HL-60 (cell line): Measurements from ENCODE around the gene ZFP36.

Source experiments
- DNase-seq, 2 experiments: peaks; one replicate each; pipeline ENCODE4 v3.0.0-alpha.2; 2010 to 2020; ENCODE audit warnings: low read depth in 1 of 2, low spot score in 1 of 2
- H3K27ac ChIP-seq: fragments of 250-450 bp; sonication (Bioruptor Pico); replicated peaks from 2 replicates; pipeline ENCODE4 v1.5.1; 2020; ENCODE audit warnings: mild to moderate bottlenecking, moderate library complexity
- H3K27me3 ChIP-seq: fragments of 250-450 bp; sonication (Bioruptor Pico); 2 replicates; pipeline ENCODE4 v1.5.1; 2021; ENCODE audit warnings: mild to moderate bottlenecking, moderate library complexity; ENCODE audit not compliant: insufficient read depth, poor library complexity, severe bottlenecking
- H3K4me3 ChIP-seq: replicated peaks from 2 replicates; pipeline ENCODE4 v1.5.1; 2011; ENCODE audit warnings: mild to moderate bottlenecking, control low read depth, low read length; ENCODE audit not compliant: insufficient read depth
- GABPA ChIP-seq: IDR thresholded peaks from 2 replicates; pipeline ENCODE4 v1.6.1; 2012; ENCODE audit warnings: low read depth
- POLR2AphosphoS5 ChIP-seq: IDR thresholded peaks from 2 replicates; pipeline ENCODE4 v1.6.1; 2012; ENCODE audit warnings: low read depth
- SPI1 ChIP-seq: IDR thresholded peaks from 2 replicates; pipeline ENCODE4 v1.6.1; 2012; ENCODE audit warnings: low read depth, mild to moderate bottlenecking, borderline replicate concordance
- TF ChIP-seq, protein P1 (sequence below): IDR thresholded peaks from 2 replicates; pipeline ENCODE4 v1.6.1; 2012; ENCODE audit warnings: low read depth; ENCODE audit not compliant: insufficient replicate concordance
- TF ChIP-seq, protein P2 (sequence below): IDR thresholded peaks from one replicate; pipeline ENCODE4 v1.5.1; 2011; ENCODE audit warnings: low read length, control low read depth, inconsistent platforms; ENCODE audit not compliant: insufficient read depth

Gene ZFP36

DNA sequence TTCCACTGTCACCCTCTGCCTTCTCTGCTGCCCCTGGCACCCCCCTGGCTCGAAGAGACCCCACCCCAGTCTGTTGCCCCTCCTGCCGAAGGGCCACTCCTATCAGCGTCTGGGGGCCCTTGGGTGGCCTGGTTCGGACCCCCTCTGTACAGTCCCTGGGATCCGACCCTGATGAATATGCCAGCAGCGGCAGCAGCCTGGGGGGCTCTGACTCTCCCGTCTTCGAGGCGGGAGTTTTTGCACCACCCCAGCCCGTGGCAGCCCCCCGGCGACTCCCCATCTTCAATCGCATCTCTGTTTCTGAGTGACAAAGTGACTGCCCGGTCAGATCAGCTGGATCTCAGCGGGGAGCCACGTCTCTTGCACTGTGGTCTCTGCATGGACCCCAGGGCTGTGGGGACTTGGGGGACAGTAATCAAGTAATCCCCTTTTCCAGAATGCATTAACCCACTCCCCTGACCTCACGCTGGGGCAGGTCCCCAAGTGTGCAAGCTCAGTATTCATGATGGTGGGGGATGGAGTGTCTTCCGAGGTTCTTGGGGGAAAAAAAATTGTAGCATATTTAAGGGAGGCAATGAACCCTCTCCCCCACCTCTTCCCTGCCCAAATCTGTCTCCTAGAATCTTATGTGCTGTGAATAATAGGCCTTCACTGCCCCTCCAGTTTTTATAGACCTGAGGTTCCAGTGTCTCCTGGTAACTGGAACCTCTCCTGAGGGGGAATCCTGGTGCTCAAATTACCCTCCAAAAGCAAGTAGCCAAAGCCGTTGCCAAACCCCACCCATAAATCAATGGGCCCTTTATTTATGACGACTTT is 2.0 kb downstream of the ZFP36 start:
- Histone ChIP-seq H3K4me3 (peak overlapping the region; percentile 91), H3K27me3 (peaks cover 7% of the 10 kb centered on the region), H3K27ac (peak overlapping the region; percentile 95)
- no peak for TF ChIP-seq POLR2AphosphoS5
- TF ChIP-seq, protein P1, sequence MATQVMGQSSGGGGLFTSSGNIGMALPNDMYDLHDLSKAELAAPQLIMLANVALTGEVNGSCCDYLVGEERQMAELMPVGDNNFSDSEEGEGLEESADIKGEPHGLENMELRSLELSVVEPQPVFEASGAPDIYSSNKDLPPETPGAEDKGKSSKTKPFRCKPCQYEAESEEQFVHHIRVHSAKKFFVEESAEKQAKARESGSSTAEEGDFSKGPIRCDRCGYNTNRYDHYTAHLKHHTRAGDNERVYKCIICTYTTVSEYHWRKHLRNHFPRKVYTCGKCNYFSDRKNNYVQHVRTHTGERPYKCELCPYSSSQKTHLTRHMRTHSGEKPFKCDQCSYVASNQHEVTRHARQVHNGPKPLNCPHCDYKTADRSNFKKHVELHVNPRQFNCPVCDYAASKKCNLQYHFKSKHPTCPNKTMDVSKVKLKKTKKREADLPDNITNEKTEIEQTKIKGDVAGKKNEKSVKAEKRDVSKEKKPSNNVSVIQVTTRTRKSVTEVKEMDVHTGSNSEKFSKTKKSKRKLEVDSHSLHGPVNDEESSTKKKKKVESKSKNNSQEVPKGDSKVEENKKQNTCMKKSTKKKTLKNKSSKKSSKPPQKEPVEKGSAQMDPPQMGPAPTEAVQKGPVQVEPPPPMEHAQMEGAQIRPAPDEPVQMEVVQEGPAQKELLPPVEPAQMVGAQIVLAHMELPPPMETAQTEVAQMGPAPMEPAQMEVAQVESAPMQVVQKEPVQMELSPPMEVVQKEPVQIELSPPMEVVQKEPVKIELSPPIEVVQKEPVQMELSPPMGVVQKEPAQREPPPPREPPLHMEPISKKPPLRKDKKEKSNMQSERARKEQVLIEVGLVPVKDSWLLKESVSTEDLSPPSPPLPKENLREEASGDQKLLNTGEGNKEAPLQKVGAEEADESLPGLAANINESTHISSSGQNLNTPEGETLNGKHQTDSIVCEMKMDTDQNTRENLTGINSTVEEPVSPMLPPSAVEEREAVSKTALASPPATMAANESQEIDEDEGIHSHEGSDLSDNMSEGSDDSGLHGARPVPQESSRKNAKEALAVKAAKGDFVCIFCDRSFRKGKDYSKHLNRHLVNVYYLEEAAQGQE = no peak
- TF ChIP-seq SPI1 = no peak
- TF ChIP-seq GABPA = no peak
- TF ChIP-seq, protein P2, sequence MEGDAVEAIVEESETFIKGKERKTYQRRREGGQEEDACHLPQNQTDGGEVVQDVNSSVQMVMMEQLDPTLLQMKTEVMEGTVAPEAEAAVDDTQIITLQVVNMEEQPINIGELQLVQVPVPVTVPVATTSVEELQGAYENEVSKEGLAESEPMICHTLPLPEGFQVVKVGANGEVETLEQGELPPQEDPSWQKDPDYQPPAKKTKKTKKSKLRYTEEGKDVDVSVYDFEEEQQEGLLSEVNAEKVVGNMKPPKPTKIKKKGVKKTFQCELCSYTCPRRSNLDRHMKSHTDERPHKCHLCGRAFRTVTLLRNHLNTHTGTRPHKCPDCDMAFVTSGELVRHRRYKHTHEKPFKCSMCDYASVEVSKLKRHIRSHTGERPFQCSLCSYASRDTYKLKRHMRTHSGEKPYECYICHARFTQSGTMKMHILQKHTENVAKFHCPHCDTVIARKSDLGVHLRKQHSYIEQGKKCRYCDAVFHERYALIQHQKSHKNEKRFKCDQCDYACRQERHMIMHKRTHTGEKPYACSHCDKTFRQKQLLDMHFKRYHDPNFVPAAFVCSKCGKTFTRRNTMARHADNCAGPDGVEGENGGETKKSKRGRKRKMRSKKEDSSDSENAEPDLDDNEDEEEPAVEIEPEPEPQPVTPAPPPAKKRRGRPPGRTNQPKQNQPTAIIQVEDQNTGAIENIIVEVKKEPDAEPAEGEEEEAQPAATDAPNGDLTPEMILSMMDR = no peak
- DNase-seq = no peak

DNA sequence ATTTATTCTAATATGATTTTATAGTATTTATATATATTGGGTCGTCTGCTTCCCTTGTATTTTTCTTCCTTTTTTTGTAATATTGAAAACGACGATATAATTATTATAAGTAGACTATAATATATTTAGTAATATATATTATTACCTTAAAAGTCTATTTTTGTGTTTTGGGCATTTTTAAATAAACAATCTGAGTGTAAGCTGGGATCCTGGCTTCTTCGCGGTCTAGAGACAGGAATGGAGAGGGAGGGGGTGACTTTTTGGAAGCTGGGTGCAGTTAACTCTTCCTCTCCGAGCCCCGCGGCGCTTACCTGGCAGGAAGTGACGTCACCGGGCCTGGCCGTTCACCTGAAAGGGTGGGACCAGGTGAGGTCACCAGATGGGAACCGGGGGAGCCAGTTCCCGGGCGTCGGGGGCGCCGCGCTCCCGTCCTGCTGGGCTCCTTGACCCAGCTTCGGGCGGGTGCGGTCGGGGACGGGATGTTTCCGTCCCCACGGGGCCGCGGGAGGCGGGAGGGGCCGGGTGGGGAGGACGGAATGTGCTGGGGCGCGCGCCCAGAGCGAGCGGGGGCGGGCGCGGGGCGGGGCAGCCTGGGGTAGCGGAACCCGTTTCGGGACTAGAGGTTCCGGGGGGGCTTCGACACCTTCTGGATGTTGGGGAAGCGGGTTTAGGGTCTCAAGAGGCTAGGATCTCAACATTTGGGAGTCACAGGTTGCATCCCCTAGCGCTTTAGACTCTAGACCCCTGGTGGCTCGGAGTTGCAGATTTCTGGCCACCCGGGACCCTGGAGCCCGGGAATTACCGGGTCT is 2.8 kb downstream of the ZFP36 start:
- peaks cover 14% of the 10 kb centered on the region for H3K27me3 ChIP-seq
- no peak for TF ChIP-seq GABPA
- TF ChIP-seq POLR2AphosphoS5 = peak; percentile 47; the same call in 1 of the 2 replicates
- 0 out of 2 replicates have a peak, but pooled peaks have one; percentile 1 for TF ChIP-seq SPI1
- H3K27ac ChIP-seq = peak overlapping the region; percentile 95
- peak overlapping the region; percentile 91 for H3K4me3 ChIP-seq
- DNase-seq = peak; percentile 68 to 87

DNA sequence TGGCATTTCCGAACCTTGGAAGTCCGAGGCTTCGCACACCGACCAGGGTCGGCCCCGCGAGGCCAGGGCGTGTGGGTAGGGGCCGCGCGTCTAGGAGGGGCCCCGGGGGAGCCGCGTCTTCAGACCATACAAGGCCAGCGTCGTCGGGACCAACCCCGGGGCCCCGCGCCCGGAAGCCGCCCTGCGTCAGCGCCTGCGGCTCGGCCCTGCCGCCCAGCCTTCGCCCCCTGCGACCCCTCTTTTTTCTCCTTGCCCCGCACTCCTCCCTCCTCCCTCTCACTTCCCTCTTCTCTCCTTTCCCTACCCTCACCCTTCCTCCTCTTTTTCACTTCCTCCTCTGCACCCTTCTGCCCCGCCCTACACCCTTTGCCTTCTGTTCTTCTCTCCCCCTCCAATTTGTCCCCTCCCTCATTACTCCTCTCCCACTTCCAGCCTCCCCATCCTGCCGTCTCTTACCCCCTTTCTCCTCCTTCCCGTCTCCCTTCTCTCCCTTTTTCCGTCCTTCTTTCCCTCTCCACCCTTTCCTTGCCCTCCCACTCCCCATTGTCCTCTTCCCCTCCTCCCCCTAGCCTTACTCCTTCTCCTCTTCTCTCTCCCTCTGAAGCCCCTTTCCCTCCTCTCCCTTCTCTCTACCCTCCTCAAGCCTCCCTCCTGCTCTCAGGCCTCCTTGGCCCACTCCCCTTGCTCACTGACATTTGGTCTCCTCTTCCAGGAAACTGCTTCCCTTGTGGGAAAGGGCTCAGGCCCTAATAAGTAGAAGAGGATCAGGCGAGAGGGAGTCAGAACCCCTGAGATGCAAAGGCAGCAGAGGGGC is 3.6 kb downstream of the ZFP36 start:
- Histone ChIP-seq H3K27ac (peak overlapping the region; percentile 95), H3K4me3 (peak overlapping the region; percentile 91), H3K27me3 (peaks cover 18% of the 10 kb centered on the region)
- peak; percentile 76 to 86 for DNase-seq
- TF ChIP-seq, protein P2 = no peak
- TF ChIP-seq SPI1 (peak; percentile 94), POLR2AphosphoS5 (peak; percentile 60), GABPA (0 out of 2 replicates have a peak, but pooled peaks have one; percentile 20)
- TF ChIP-seq, protein P1 = no peak

DNA sequence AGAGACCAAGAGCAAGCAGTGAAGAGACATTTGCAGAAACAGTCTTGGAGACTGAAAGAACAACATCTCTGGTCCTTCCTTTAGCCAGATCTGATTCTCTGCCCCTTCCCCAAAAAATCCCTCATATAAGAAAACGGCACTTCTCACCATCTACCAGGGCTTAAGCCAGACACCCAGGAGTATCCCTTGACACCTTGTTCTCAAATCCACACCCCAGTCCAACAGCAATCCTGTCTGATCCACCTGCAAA is 4.1 kb downstream of the ZFP36 start:
- DNase-seq = no peak
- TF ChIP-seq POLR2AphosphoS5 (no peak), SPI1 (no peak), GABPA (no peak)
- TF ChIP-seq, protein P1 = no peak
- TF ChIP-seq, protein P2 = no peak
- Histone ChIP-seq H3K27ac (peak overlapping the region; percentile 95), H3K27me3 (peaks cover 18% of the 10 kb centered on the region), H3K4me3 (no peak overlapping the region)
